ENCODE results near the gene SLC6A20. TPM values are rescaled to one million over a fixed set of nuclear protein-coding genes. Genes with fewer than 3 reads are reported as not detected.

The SLC6A20 gene, protein sequence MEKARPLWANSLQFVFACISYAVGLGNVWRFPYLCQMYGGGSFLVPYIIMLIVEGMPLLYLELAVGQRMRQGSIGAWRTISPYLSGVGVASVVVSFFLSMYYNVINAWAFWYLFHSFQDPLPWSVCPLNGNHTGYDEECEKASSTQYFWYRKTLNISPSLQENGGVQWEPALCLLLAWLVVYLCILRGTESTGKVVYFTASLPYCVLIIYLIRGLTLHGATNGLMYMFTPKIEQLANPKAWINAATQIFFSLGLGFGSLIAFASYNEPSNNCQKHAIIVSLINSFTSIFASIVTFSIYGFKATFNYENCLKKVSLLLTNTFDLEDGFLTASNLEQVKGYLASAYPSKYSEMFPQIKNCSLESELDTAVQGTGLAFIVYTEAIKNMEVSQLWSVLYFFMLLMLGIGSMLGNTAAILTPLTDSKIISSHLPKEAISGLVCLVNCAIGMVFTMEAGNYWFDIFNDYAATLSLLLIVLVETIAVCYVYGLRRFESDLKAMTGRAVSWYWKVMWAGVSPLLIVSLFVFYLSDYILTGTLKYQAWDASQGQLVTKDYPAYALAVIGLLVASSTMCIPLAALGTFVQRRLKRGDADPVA
- polyA plus RNA-seq (2012; ENCODE audit: insufficient read length, low read depth), result not detected

GRCh38 chr3:45795882-45796765 is at the start of gene SLC6A20:
SLC6A20 (minus strand) TSS chr3:45796536; CDS start chr3:45796419, 117 bp downstream.
- TF ChIP-seq POLR2AphosphoS5 (IDR thresholded peaks at IDR 0.05; ENCODE audit: low read depth, low read length), result no peak

- TF ChIP-seq FOXP2 (optimal IDR thresholded peaks at IDR 0.05; ENCODE audit: borderline replicate concordance, extremely low read depth, extremely low read length, insufficient read depth) (no peak), POLR2AphosphoS5 (IDR thresholded peaks at IDR 0.05; ENCODE audit: low read depth, low read length) (no peak), TAF1 (IDR thresholded peaks at IDR 0.05; ENCODE audit: borderline replicate concordance, insufficient read depth, low read length) (no peak), REST (IDR thresholded peaks at IDR 0.05; ENCODE audit: insufficient read depth in 1 of 2, low read depth in 2 of 2, low read length in 2 of 2) (no peak), SIN3A (IDR thresholded peaks at IDR 0.05; ENCODE audit: borderline replicate concordance, insufficient read depth, low read length) (no peak)
Observed at GRCh38 chr3:45844616-45845015, 48.3 kb upstream of the SLC6A20 start.

GRCh38 chr3:45842851-45843625 is 46.7 kb upstream of the SLC6A20 start:
- TF ChIP-seq POLR2AphosphoS5 (IDR thresholded peaks at IDR 0.05; ENCODE audit: low read depth, low read length) (no peak), TAF1 (IDR thresholded peaks at IDR 0.05; ENCODE audit: borderline replicate concordance, insufficient read depth, low read length) (no peak), REST (IDR thresholded peaks at IDR 0.05; ENCODE audit: insufficient read depth in 1 of 2, low read depth in 2 of 2, low read length in 2 of 2) (no peak), SIN3A (IDR thresholded peaks at IDR 0.05; ENCODE audit: borderline replicate concordance, insufficient read depth, low read length) (no peak), FOXP2 (optimal IDR thresholded peaks at IDR 0.05; ENCODE audit: borderline replicate concordance, extremely low read depth, extremely low read length, insufficient read depth) (no peak)

DNA sequence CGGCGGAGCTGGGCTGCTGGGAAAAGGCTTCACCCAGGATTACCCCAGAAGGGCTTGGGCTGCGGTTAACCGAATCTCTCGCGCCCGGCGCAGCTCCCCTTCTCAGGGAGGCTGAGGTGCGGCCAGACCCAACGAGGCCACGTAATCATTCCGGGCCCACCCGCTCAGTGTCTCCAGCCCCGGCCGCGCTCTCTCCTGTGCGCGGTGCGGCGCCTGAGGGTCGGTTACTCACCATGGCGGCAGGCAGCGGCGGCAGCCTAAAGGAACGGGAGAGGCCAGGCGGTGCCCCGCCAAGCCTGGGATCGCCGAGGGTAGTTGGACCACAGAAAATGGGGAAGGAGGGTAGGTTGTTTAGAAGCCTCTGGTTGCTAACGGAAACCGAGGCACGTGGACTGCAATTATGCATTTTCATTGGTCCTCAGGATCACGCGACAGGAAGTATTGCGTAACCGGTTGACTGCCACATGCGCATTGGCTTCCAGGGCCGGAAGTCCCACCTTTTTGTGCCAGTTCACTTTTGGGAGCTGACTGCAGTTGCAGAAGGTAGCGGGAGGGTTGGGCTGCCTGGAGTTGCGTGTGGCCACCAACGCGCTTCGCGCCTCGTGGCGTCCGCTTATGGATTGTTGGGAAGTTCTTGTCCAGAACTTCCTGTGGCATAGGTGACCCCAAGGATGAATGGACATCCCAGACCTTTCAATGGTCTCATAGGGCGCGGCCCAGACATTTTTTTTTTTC is 45.6 kb upstream of the SLC6A20 start, which contains the start of gene LZTFL1:
TSS of gene LZTFL1 (minus strand) at position 363 of the 735 bp plus-strand sequence. CDS start at position 235, 128 bp downstream.
- TF ChIP-seq SIN3A (IDR thresholded peaks at IDR 0.05; ENCODE audit: borderline replicate concordance, insufficient read depth, low read length) (peak; percentile 99), TAF1 (IDR thresholded peaks at IDR 0.05; ENCODE audit: borderline replicate concordance, insufficient read depth, low read length) (no peak)

GRCh38 chr3:45841420-45841756 is 45.1 kb upstream of the SLC6A20 start:
- TF ChIP-seq POLR2AphosphoS5 (IDR thresholded peaks at IDR 0.05; ENCODE audit: low read depth, low read length) (no peak), REST (IDR thresholded peaks at IDR 0.05; ENCODE audit: insufficient read depth in 1 of 2, low read depth in 2 of 2, low read length in 2 of 2) (no peak), FOXP2 (optimal IDR thresholded peaks at IDR 0.05; ENCODE audit: borderline replicate concordance, extremely low read depth, extremely low read length, insufficient read depth) (no peak), SIN3A (IDR thresholded peaks at IDR 0.05; ENCODE audit: borderline replicate concordance, insufficient read depth, low read length) (no peak), TAF1 (IDR thresholded peaks at IDR 0.05; ENCODE audit: borderline replicate concordance, insufficient read depth, low read length) (no peak)
